RWPE2 (cell line): Measurements from ENCODE around the gene DNAJC11.

Experiments used
- ATAC-seq: fragments of 200-7000 bp; cut with Tn5 transposase; 3 replicates; pipeline ENCODE4 v1.9.1; 2021; ENCODE audit warnings: low read depth
- DNase-seq: peaks from one replicate; pipeline ENCODE4 v3.0.0-alpha.2; 2020; ENCODE audit warnings: low spot score
- H3K27ac ChIP-seq: fragments of 450-650 bp; 2 replicates; pipeline ENCODE4 v1.5.1; 2017; ENCODE audit warnings: mild to moderate bottlenecking; ENCODE audit not compliant: poor library complexity, severe bottlenecking
- H3K27me3 ChIP-seq: fragments of 250-450 bp; sonication (Bioruptor Pico); 2 replicates; pipeline ENCODE4 v1.5.1; 2021; ENCODE audit warnings: mild to moderate bottlenecking, moderate library complexity; ENCODE audit not compliant: insufficient read depth, poor library complexity, severe bottlenecking
- H3K36me3 ChIP-seq: fragments of 250-450 bp; sonication (Bioruptor Pico); 2 replicates; pipeline ENCODE4 v1.5.1; 2020; ENCODE audit warnings: low read depth, mild to moderate bottlenecking, moderate library complexity
- H3K4me1 ChIP-seq: fragments of 250-450 bp; sonication (Bioruptor Pico); 2 replicates; pipeline ENCODE4 v1.5.1; 2021; ENCODE audit warnings: mild to moderate bottlenecking, moderate library complexity; ENCODE audit not compliant: insufficient read depth, poor library complexity, severe bottlenecking
- H3K4me3 ChIP-seq: fragments of 250-450 bp; sonication (Bioruptor Pico); 2 replicates; pipeline ENCODE4 v1.5.1; 2021; ENCODE audit warnings: mild to moderate bottlenecking, moderate library complexity; ENCODE audit not compliant: severe bottlenecking
- H3K9me3 ChIP-seq: fragments of 250-450 bp; sonication (Bioruptor Pico); 2 replicates; pipeline ENCODE4 v1.5.1; 2021; ENCODE audit warnings: mild to moderate bottlenecking, moderate library complexity; ENCODE audit not compliant: severe bottlenecking
- TF ChIP-seq, protein P1 (sequence below): fragments of 450-650 bp; IDR thresholded peaks from one replicate; pipeline ENCODE4 v1.5.1; 2017; ENCODE audit warnings: mild to moderate bottlenecking, moderate library complexity; ENCODE audit not compliant: poor library complexity, severe bottlenecking

DNAJC11 gene

DNA sequence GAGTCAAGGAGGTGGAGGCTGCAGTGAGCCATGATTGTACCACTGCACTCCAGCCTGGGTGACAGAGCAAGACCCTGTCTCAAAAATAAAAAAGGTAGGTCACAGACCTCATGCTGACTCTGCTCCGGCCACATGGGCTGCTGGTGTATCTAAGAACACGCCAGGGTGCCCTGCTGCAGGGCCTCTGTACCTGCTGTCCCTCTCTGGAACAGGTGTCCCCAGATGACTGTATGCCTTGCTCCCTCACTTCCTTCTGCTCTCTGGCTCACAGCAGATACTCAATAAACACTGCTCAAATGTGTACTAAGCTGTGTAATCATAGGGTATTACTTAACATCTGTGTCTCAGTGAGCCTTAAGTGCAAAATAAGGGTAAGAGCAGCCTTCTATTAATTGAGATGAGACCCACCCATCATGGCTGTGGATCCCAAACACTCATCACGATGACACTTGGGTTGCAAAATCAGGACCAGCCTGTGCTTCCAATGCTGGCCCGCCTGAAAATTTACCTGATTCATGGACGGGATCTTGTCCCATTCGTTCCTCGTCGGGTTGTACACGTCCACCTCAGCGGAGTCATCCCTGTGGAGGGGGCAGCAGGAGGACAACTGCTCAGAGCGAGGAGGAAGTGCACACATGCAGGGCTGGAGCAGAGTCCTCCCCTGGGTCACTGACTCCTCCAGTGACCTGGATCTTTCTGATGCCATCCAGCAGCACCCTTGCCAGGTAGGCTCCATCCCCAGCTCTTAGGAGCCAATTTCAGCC is 106.5 kb downstream of the DNAJC11 start:
- no peaks in the 10 kb centered on the region for H3K9me3 ChIP-seq
- no peak for DNase-seq
- no peak overlapping the region for H3K27ac ChIP-seq
- ATAC-seq, result no peak
- TF ChIP-seq, protein P1, sequence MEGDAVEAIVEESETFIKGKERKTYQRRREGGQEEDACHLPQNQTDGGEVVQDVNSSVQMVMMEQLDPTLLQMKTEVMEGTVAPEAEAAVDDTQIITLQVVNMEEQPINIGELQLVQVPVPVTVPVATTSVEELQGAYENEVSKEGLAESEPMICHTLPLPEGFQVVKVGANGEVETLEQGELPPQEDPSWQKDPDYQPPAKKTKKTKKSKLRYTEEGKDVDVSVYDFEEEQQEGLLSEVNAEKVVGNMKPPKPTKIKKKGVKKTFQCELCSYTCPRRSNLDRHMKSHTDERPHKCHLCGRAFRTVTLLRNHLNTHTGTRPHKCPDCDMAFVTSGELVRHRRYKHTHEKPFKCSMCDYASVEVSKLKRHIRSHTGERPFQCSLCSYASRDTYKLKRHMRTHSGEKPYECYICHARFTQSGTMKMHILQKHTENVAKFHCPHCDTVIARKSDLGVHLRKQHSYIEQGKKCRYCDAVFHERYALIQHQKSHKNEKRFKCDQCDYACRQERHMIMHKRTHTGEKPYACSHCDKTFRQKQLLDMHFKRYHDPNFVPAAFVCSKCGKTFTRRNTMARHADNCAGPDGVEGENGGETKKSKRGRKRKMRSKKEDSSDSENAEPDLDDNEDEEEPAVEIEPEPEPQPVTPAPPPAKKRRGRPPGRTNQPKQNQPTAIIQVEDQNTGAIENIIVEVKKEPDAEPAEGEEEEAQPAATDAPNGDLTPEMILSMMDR, result no peak
- H3K4me3 ChIP-seq, result no peak overlapping the region
- peaks cover 12% of the 10 kb centered on the region for H3K4me1 ChIP-seq
- peaks cover 82% of the 10 kb centered on the region for H3K36me3 ChIP-seq
- H3K27me3 ChIP-seq, result no peaks in the 10 kb centered on the region

DNA sequence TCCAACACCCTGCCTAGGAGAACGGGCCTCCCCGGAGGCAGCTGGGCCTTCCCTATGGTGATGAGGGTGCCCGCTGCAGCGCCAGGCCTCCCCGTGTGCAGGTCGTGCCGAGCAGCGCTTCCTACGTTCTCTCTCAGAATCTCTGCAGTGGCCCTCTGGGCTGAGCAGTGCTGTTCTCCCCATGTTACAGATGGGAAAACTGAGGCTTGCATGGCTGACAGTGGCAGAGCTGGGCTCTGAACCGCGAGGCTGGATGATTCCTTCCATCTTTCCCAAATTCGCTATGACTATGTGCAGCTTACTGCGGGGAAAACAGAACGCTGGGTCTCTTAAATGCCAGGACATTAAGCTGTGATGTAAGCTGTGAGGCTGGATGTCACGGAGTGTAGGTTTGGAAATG is 107.8 kb downstream of the DNAJC11 start:
- H3K36me3 ChIP-seq, result peaks cover 89% of the 10 kb centered on the region
- peaks cover under 1% of the 10 kb centered on the region for H3K4me1 ChIP-seq
- no peaks in the 10 kb centered on the region for H3K27me3 ChIP-seq

DNA sequence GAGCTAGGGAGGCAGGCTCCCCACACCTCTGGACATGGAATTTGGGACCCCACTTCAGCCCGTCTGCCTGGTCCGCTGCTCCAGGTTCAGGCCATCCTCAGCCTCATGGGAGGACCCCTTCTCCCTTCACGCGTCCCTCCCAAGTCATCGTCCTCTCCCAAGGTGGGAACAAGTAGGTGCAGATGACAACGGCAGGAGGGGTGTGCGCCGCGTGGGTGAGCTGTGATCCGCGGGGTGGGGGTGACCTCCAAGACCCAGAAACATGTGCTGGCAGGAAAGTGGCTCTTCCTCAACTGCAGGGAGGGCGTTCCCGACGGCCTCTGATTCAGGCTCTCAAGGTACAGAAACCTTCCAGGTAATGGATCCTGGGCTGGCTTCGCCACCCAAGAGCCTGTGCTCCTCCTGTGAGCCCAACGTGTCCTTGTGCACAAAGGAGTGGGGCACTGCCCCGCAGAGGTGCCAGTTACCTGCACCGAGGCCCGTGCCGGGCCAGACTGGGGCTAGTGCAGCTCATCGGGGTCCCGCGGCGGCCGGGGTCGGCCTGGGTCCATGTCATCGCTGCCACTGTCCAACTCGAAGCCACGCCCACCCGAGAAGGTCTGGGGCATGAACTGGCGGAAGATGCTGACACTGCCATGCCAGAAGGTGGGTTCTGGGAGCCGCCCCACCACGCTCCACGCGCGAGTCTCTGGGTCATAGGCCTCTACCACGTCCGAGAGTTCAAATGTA is 108.6 kb downstream of the DNAJC11 start:
- H3K27ac ChIP-seq, result no peak overlapping the region
- no peak overlapping the region for H3K4me3 ChIP-seq
- no peaks in the 10 kb centered on the region for H3K9me3 ChIP-seq
- no peak for DNase-seq
- TF ChIP-seq, protein P1, result no peak
- peaks cover 5% of the 10 kb centered on the region for H3K4me1 ChIP-seq
- no peaks in the 10 kb centered on the region for H3K27me3 ChIP-seq
- H3K36me3 ChIP-seq, result peaks cover 89% of the 10 kb centered on the region
- no peak for ATAC-seq

More for the DNA sequence above, 107.8 kb downstream of the DNAJC11 start:
- no peak for DNase-seq
- ATAC-seq, result no peak
- H3K27ac ChIP-seq, result no peak overlapping the region
- no peaks in the 10 kb centered on the region for H3K9me3 ChIP-seq
- TF ChIP-seq, protein P1, result no peak
- H3K4me3 ChIP-seq, result no peak overlapping the region

DNA sequence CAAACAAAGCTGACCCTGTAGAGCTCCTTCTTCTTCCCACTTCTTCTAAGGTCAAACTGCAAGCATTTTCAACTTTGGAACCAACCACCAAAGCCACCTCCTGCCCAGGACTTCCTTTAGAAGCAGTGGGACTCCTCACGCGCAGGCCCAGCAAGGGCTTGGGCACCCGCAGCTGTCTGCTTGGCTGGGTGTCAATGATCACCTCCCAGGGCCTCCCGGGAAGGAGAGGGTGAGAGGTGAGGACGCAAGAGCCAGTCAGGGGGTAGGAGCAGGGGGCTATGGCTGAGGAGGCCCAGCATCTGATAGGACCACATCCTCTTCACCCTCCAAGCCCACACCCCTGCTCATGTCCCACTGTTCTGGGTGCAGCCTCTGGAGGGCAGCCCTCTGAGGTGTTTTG is 109.2 kb downstream of the DNAJC11 start:
- no peak for DNase-seq
- ATAC-seq, result no peak
- Histone ChIP-seq H3K27ac (no peak overlapping the region), H3K36me3 (peaks cover 85% of the 10 kb centered on the region), H3K9me3 (no peaks in the 10 kb centered on the region), H3K4me3 (no peak overlapping the region), H3K4me1 (peaks cover 11% of the 10 kb centered on the region), H3K27me3 (no peaks in the 10 kb centered on the region)
- TF ChIP-seq, protein P1, result no peak
